HG02610 (cell line): ENCODE measurements around the gene DAG1.

Source experiments
- ATAC-seq: cut with Tn5 transposase; IDR thresholded peaks from one replicate; pipeline ENCODE4 v1.9.1; 2021; ENCODE audit warnings: mild to moderate bottlenecking, moderate library complexity; ENCODE audit not compliant: unreplicated experiment

The DAG1 gene

GRCh38 chr3:49512781-49513355 is 42.8 kb downstream of the DAG1 start:
- ATAC-seq: no peak

GRCh38 chr3:49513494-49514124 is 43.5 kb downstream of the DAG1 start:
- ATAC-seq: no peak

- no peak for ATAC-seq
These were observed 47.9 kb downstream of the DAG1 start for GRCh38 chr3:49518016-49518415.

GRCh38 chr3:49518441-49518840 is 48.4 kb downstream of the DAG1 start:
- ATAC-seq: no peak

- ATAC-seq: no peak
These were observed 49.2 kb downstream of the DAG1 start for GRCh38 chr3:49519296-49519695.

GRCh38 chr3:49519916-49520385 is 49.9 kb downstream of the DAG1 start:
- no peak for ATAC-seq

GRCh38 chr3:49523756-49524747 is 54.0 kb downstream of the DAG1 start:
- no peak for ATAC-seq

GRCh38 chr3:49529567-49529966 is 59.5 kb downstream of the DAG1 start:
- ATAC-seq: no peak

- no peak for ATAC-seq
These were observed 60.2 kb downstream of the DAG1 start for GRCh38 chr3:49530231-49530630.

- no peak for ATAC-seq
These were observed 60.6 kb downstream of the DAG1 start for GRCh38 chr3:49530701-49531100.

GRCh38 chr3:49531218-49531617 is 61.2 kb downstream of the DAG1 start:
- no peak for ATAC-seq

GRCh38 chr3:49531715-49532114 is 61.6 kb downstream of the DAG1 start:
- no peak for ATAC-seq

GRCh38 chr3:49533031-49533430 is 63.0 kb downstream of the DAG1 start:
- ATAC-seq: no peak

- no peak for ATAC-seq
These were observed 63.9 kb downstream of the DAG1 start for GRCh38 chr3:49533786-49534519.

- ATAC-seq: no peak
These were observed 64.7 kb downstream of the DAG1 start for GRCh38 chr3:49534581-49535441.

GRCh38 chr3:49535971-49536874 is 66.2 kb downstream of the DAG1 start:
- no peak for ATAC-seq

- ATAC-seq: no peak
These were observed 66.9 kb downstream of the DAG1 start for GRCh38 chr3:49536875-49537533.
